ENCODE measurements around the gene KLHL21. TPM values are rescaled to one million over a fixed set of nuclear protein-coding genes. Genes with fewer than 3 reads are reported as not detected.
A peak's percentile ranks its signal among the peaks of the same experiment; 100 is the strongest.

KLHL21 gene
- total and polyA plus RNA-seq, 11 donors: 28.6 to 179 (median 65.4) TPM

GRCh38 chr1:6578624-6579373 lies 23.9 kb downstream of the KLHL21 start:
- Histone ChIP-seq H3K27me3 (no peaks in the 10 kb centered on the region), H3K36me3 (peaks cover 0 to 5% (median 0%) of the 10 kb centered on the region in 9 donors), H3K9me3 (no peaks in the 10 kb centered on the region), H3K27ac (peak overlapping the region in 11 of 12 donors; percentile 79 to 97 (median 92)), H3K4me1 (peaks cover 6 to 45% (median 29%) of the 10 kb centered on the region in 12 donors), H3K4me3 (peak overlapping the region in 9 of 12 donors; percentile 66 to 97 (median 89))
- TF ChIP-seq POLR2A (IDR thresholded peaks at IDR 0.05) (no peak), CTCF (IDR thresholded peaks at IDR 0.05) (no peak)
- ATAC-seq (no peak), DNase-seq (no peak)
- intact Hi-C loops (cut with DNase I): loop anchor here in 1 of 10 donors (2.0 kb wide), 2 partner anchors 24 to 46 kb away; partner anchors contain the start of genes NOL9, TAS1R1 and THAP3
- 83 to 92% (median 89%) methylated on average over 14 of the region's 14 CpGs for WGBS, 4 donors

GRCh38 chr1:6577831-6578525 lies 24.7 kb downstream of the KLHL21 start:
- TF ChIP-seq POLR2A (IDR thresholded peaks at IDR 0.05): no peak
- TF ChIP-seq CTCF (IDR thresholded peaks at IDR 0.05): no peak
- Histone ChIP-seq H3K36me3 (peaks cover 0 to 5% (median 0%) of the 10 kb centered on the region in 9 donors), H3K4me3 (no peak overlapping the region), H3K27me3 (no peaks in the 10 kb centered on the region), H3K27ac (peak overlapping the region in 6 of 12 donors; percentile 25 to 92 (median 55)), H3K9me3 (no peaks in the 10 kb centered on the region), H3K4me1 (peaks cover 6 to 44% (median 29%) of the 10 kb centered on the region in 12 donors)
- DNase-seq (no peak), ATAC-seq (no peak)
- intact Hi-C loops (cut with DNase I): loop anchor here in 1 of 10 donors (2.0 kb wide), 2 partner anchors 23 to 47 kb away; partner anchors contain the start of genes NOL9, TAS1R1 and THAP3
- WGBS, 4 donors: 69 to 79% (median 73%) methylated on average over 6 of the region's 6 CpGs

- intact Hi-C loops (cut with DNase I): no loop called here
- Histone ChIP-seq H3K4me3 (no peak overlapping the region), H3K27me3 (no peaks in the 10 kb centered on the region), H3K4me1 (peaks cover 0 to 19% (median 10%) of the 10 kb centered on the region in 12 donors), H3K36me3 (no peaks in the 10 kb centered on the region), H3K9me3 (no peaks in the 10 kb centered on the region), H3K27ac (no peak overlapping the region)
- 73 to 92% (median 88%) methylated on average over 2 to 14 of the region's 14 CpGs for WGBS, 4 donors
- ATAC-seq (no peak), DNase-seq (no peak)
- TF ChIP-seq POLR2A (IDR thresholded peaks at IDR 0.05): no peak
- TF ChIP-seq CTCF (IDR thresholded peaks at IDR 0.05): no peak
These were observed 27.9 kb downstream of the KLHL21 start for GRCh38 chr1:6574818-6575217.

- Histone ChIP-seq H3K4me1 (peaks cover 0 to 15% (median 4%) of the 10 kb centered on the region in 12 donors), H3K9me3 (no peaks in the 10 kb centered on the region), H3K27me3 (no peaks in the 10 kb centered on the region), H3K36me3 (no peaks in the 10 kb centered on the region), H3K27ac (no peak overlapping the region), H3K4me3 (no peak overlapping the region)
- WGBS, 4 donors: 77 to 81% (median 79%) methylated on average over 8 of the region's 8 CpGs
- TF ChIP-seq CTCF (IDR thresholded peaks at IDR 0.05): no peak
- no peak for TF ChIP-seq POLR2A (IDR thresholded peaks at IDR 0.05)
- intact Hi-C loops (cut with DNase I): no loop called here
- ATAC-seq (no peak), DNase-seq (no peak)
These were observed 28.5 kb downstream of the KLHL21 start for GRCh38 chr1:6574025-6574620.

All from heart left ventricle (tissue), 16 donors.